Trophoblast cell (in vitro differentiated cells and primary cell): ENCODE results near the gene CAPN8.

ENCODE experiments used
- DNase-seq, 2 donors: peaks; one replicate each; pipeline ENCODE4 v3.0.0-alpha.2; 2016
- H2AFZ ChIP-seq: 2 replicates; pipeline ENCODE4 v1.6.1; 2013; ENCODE audit warnings: low read length, moderate library complexity, mild to moderate bottlenecking; ENCODE audit not compliant: insufficient read depth, poor library complexity
- H2AK5ac ChIP-seq: 2 replicates; pipeline ENCODE4 v1.6.1; 2013; ENCODE audit warnings: mild to moderate bottlenecking, low read length
- H2BK120ac ChIP-seq: 2 replicates; pipeline ENCODE4 v1.6.1; 2013; ENCODE audit warnings: low read length, mild to moderate bottlenecking, moderate library complexity; ENCODE audit not compliant: insufficient read depth, poor library complexity
- H2BK12ac ChIP-seq: 2 replicates; pipeline ENCODE4 v1.6.1; 2013; ENCODE audit warnings: mild to moderate bottlenecking, low read length, moderate library complexity
- H2BK5ac ChIP-seq: 2 replicates; pipeline ENCODE4 v1.6.1; 2013; ENCODE audit warnings: low read length, low read depth, moderate library complexity, mild to moderate bottlenecking; ENCODE audit not compliant: poor library complexity
- H3K14ac ChIP-seq: 2 replicates; pipeline ENCODE4 v1.6.1; 2013; ENCODE audit warnings: mild to moderate bottlenecking, low read length
- H3K18ac ChIP-seq: 2 replicates; pipeline ENCODE4 v1.6.1; 2013; ENCODE audit warnings: mild to moderate bottlenecking, low read length
- H3K23ac ChIP-seq: 2 replicates; pipeline ENCODE4 v1.6.1; 2013; ENCODE audit warnings: low read length
- H3K27ac ChIP-seq: 2 replicates; pipeline ENCODE4 v1.5.1; 2013; ENCODE audit warnings: low read depth, mild to moderate bottlenecking, inconsistent platforms, low read length, moderate library complexity
- H3K27me3 ChIP-seq: 2 replicates; pipeline ENCODE4 v1.6.1; 2013; ENCODE audit warnings: inconsistent platforms, mild to moderate bottlenecking, low read length, moderate library complexity; ENCODE audit not compliant: insufficient read depth
- H3K36me3 ChIP-seq, 2 experiments: 1 replicate in 1 of 2; 2 replicates in 1 of 2; pipeline ENCODE4 v1.6.1; 2013; ENCODE audit warnings: low read length in 2 of 2, mild to moderate bottlenecking in 2 of 2, moderate library complexity in 1 of 2; ENCODE audit not compliant: insufficient read depth in 2 of 2, control insufficient read depth in 1 of 2
- H3K4ac ChIP-seq: 2 replicates; pipeline ENCODE4 v1.6.1; 2013; ENCODE audit warnings: low read depth, mild to moderate bottlenecking, low read length, moderate library complexity
- H3K4me1 ChIP-seq, 2 experiments: 1 replicate in 1 of 2; 2 replicates in 1 of 2; pipeline ENCODE4 v1.6.1; 2013; ENCODE audit warnings: low read length in 2 of 2, mild to moderate bottlenecking in 2 of 2, moderate library complexity in 1 of 2; ENCODE audit not compliant: insufficient read depth in 2 of 2, control insufficient read depth in 1 of 2
- H3K4me2 ChIP-seq: 2 replicates; pipeline ENCODE4 v1.6.1; 2013; ENCODE audit warnings: inconsistent platforms, mild to moderate bottlenecking, low read length, moderate library complexity
- H3K4me3 ChIP-seq: 2 replicates; pipeline ENCODE4 v1.5.1; 2013; ENCODE audit warnings: mild to moderate bottlenecking, low read depth, low read length, inconsistent platforms
- H3K79me1 ChIP-seq: one replicate; pipeline ENCODE4 v1.6.1; 2013; ENCODE audit warnings: low read length
- H3K79me2 ChIP-seq: 2 replicates; pipeline ENCODE4 v1.6.1; 2013; ENCODE audit warnings: low read length, mild to moderate bottlenecking; ENCODE audit not compliant: control insufficient read depth, insufficient read depth, poor library complexity
- H3K9ac ChIP-seq: 2 replicates; pipeline ENCODE4 v1.6.1; 2013; ENCODE audit warnings: mild to moderate bottlenecking, low read length
- H3K9me3 ChIP-seq: 2 replicates; pipeline ENCODE4 v1.6.1; 2013; ENCODE audit warnings: low read depth, mild to moderate bottlenecking, control low read depth, inconsistent platforms, low read length; ENCODE audit not compliant: insufficient read depth
- H4K12ac ChIP-seq: 2 replicates; pipeline ENCODE4 v1.6.1; 2013; ENCODE audit warnings: low read depth, mild to moderate bottlenecking, low read length, moderate library complexity
- H4K8ac ChIP-seq: 2 replicates; pipeline ENCODE4 v1.6.1; 2013; ENCODE audit warnings: low read depth, mild to moderate bottlenecking, low read length, moderate library complexity
- H4K91ac ChIP-seq: one replicate; pipeline ENCODE4 v1.6.1; 2013; ENCODE audit warnings: low read depth, mild to moderate bottlenecking, low read length, moderate library complexity
- WGBS: extraction: QIAGEN DNeasy Blood & Tissue Kit; methylation state at CpG from one replicate; pipeline ENCODE4 v1.1.7; 2013; ENCODE audit warnings: missing lambda C conversion rate; ENCODE audit not compliant: insufficient read length, insufficient coverage; ENCODE audit errors: extremely low coverage; 5-methylcytosine and 5-hydroxymethylcytosine counted together

CAPN8 gene

DNA sequence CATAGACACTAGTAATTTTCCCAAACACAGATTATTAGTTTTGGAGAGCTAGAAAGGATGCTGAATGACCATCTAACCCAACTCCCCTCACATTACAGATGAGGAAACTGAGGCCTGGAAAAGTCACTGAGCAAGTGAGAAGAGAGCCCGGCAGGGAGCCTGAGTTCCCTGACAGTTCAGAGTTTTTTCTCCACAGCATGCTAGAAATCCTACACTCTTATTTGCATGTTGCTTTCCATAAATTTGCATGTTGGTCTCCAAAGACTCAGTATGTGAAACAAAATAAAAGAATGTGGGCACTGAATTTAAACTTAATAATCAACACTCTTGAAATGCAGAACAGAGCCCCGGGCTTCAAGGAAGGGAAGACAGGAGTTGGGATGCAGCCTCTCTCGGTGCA lies 140.0 kb downstream of the CAPN8 start:
- Histone ChIP-seq H3K14ac (no peak overlapping the region), H3K9me3 (no peaks in the 10 kb centered on the region), H2AK5ac (no peak overlapping the region), H3K4me3 (no peak overlapping the region), H3K9ac (no peak overlapping the region), H3K27me3 (no peaks in the 10 kb centered on the region), H3K36me3 (no peaks in the 10 kb centered on the region), H3K4ac (no peak overlapping the region), H2AFZ (no peak overlapping the region), H3K4me1 (no peaks in the 10 kb centered on the region), H3K4me2 (no peak overlapping the region), H3K18ac (no peak overlapping the region), H2BK5ac (no peak overlapping the region), H4K12ac (no peak overlapping the region), H4K91ac (no peak overlapping the region), H3K27ac (no peak overlapping the region), H3K79me1 (no peaks in the 10 kb centered on the region), H4K8ac (no peak overlapping the region), H3K79me2 (no peaks in the 10 kb centered on the region), H2BK12ac (no peak overlapping the region), H2BK120ac (no peak overlapping the region), H3K23ac (no peak overlapping the region)
- no CpG with 5 or more reads among the region's 3 CpGs for WGBS
- DNase-seq = no peak

DNA sequence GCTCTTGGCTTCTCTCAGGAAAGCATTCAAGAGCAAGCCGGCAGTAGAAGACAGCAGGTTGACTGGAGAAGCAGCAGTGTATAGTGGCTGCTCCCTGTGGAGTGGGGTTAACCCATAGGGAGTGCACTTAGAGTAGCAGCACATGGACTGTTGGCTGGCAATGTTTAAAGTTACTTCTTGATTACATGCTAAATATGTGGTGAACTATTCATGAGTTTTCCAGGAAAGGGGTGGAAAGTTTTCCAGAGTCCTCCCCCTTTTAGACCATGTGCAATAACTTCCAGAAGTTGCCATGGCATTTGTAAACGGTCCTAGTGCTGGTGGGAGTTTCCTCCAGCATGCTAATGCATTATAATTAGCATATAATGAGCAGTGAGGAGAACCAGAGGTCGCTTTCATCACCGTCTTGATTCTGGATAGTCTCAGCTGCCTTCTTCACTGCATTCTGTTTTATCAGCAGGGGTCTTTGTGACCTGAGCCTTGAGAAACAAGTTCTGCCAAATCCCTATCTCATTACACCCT lies 140.5 kb downstream of the CAPN8 start:
- H2BK12ac ChIP-seq = no peak overlapping the region

DNA sequence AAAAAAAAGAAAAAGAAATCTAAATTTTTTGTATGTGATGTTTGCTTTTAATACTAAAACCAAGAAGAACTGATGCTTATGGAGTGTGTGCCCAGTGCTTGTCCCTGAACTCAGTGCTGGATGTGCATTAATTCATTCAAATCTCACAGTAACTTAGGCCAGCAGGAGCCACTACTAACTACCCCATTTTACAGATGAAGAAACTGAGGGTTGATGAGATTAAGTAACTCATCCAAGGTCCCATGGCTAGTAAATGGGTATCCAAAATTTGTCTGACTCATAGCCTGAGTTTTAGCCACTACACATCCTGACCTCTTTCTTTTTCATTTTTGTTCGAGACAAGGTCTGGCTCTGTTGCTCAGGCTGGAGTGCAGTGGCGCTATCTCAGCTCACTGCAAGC lies 144.4 kb downstream of the CAPN8 start:
- Histone ChIP-seq H4K91ac (no peak overlapping the region), H3K4me1 (no peaks in the 10 kb centered on the region), H2BK5ac (no peak overlapping the region), H3K36me3 (no peaks in the 10 kb centered on the region), H3K4me2 (no peak overlapping the region), H3K4ac (no peak overlapping the region), H3K9ac (no peak overlapping the region), H3K27ac (no peak overlapping the region), H3K79me1 (no peaks in the 10 kb centered on the region), H3K9me3 (no peaks in the 10 kb centered on the region), H3K27me3 (no peaks in the 10 kb centered on the region), H3K18ac (no peak overlapping the region), H3K14ac (no peak overlapping the region), H3K23ac (no peak overlapping the region), H2AFZ (no peak overlapping the region), H4K12ac (no peak overlapping the region), H2BK120ac (no peak overlapping the region), H3K79me2 (no peaks in the 10 kb centered on the region), H3K4me3 (no peak overlapping the region), H2AK5ac (no peak overlapping the region), H2BK12ac (no peak overlapping the region), H4K8ac (no peak overlapping the region)
- no CpG with 5 or more reads among the region's 2 CpGs for WGBS
- no peak for DNase-seq

More for the DNA sequence above, 140.5 kb downstream of the CAPN8 start:
- Histone ChIP-seq H3K79me1 (no peaks in the 10 kb centered on the region), H3K9ac (no peak overlapping the region), H3K27me3 (no peaks in the 10 kb centered on the region), H2AK5ac (no peak overlapping the region), H3K4me2 (no peak overlapping the region), H4K91ac (no peak overlapping the region), H3K23ac (no peak overlapping the region), H2AFZ (no peak overlapping the region), H3K79me2 (no peaks in the 10 kb centered on the region), H3K4me3 (no peak overlapping the region), H4K8ac (no peak overlapping the region), H3K14ac (no peak overlapping the region), H3K4ac (no peak overlapping the region), H4K12ac (no peak overlapping the region), H2BK5ac (no peak overlapping the region), H3K9me3 (no peaks in the 10 kb centered on the region), H3K4me1 (no peaks in the 10 kb centered on the region), H3K27ac (no peak overlapping the region), H3K18ac (no peak overlapping the region), H2BK120ac (no peak overlapping the region), H3K36me3 (no peaks in the 10 kb centered on the region)
- DNase-seq = no peak
- no CpG with 5 or more reads among the region's 4 CpGs for WGBS

DNA sequence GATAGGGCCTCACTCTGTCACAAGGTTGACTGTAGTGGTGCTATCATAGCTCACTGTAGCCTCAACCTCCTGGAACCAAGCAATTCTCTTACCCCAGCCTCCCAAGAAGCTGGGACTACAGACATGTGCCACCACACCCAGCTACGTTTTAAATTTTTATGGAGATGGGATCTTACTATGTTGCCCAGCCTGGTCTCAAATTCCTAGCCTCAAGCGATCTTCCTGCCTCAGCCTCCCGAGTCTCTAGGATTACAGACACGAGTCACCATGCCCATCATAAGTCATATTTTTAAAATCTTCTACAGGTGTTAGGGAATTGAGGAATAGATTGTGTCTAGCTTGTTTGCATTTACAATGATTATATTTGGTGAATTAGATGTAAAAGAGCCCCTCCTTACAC lies 145.3 kb downstream of the CAPN8 start:
- Histone ChIP-seq H2BK120ac (no peak overlapping the region), H3K9me3 (no peaks in the 10 kb centered on the region), H3K79me2 (no peaks in the 10 kb centered on the region), H3K4me1 (no peaks in the 10 kb centered on the region), H2AK5ac (no peak overlapping the region), H4K91ac (no peak overlapping the region), H4K12ac (no peak overlapping the region), H3K4me3 (no peak overlapping the region), H3K14ac (no peak overlapping the region), H3K4ac (no peak overlapping the region), H3K4me2 (no peak overlapping the region), H2BK5ac (no peak overlapping the region), H3K9ac (no peak overlapping the region), H3K23ac (no peak overlapping the region), H3K27me3 (no peaks in the 10 kb centered on the region), H3K36me3 (no peaks in the 10 kb centered on the region), H2AFZ (no peak overlapping the region), H3K18ac (no peak overlapping the region), H3K27ac (no peak overlapping the region), H4K8ac (no peak overlapping the region), H3K79me1 (no peaks in the 10 kb centered on the region), H2BK12ac (no peak overlapping the region)
- peak in 1 of 2 donors; percentile 54 for DNase-seq
- WGBS = no CpG with 5 or more reads among the region's 4 CpGs
